NOMO-1 (cell line): Measurements from ENCODE around the gene PPP2R3A.
"Not testable (repeated sequence)": the region's sequence is repeated elsewhere in the genome, so short reads cannot be mapped to it uniquely, and the experiment has no call there.

Experiments used
- DNase-seq, 2 experiments: peaks; one replicate each; lab custom pipeline; 2025; ENCODE audit not compliant: unreplicated experiment in 2 of 2; lab: John Stamatoyannopoulos, UW

The PPP2R3A gene

GRCh38 chr3:135965506-135966270 lies at the start of gene PPP2R3A:
PPP2R3A (plus strand) TSS chr3:135965728; CDS start chr3:136001499, 35,771 bp downstream.
- peak; percentile 65 to 85 for DNase-seq

- peak; percentile 16 to 36 for DNase-seq
Measured at GRCh38 chr3:135916310-135916709, 49.2 kb upstream of the PPP2R3A start.

GRCh38 chr3:135917076-135917475 lies 48.5 kb upstream of the PPP2R3A start:
- DNase-seq, result no peak

- DNase-seq, result no peak
Measured at GRCh38 chr3:135917927-135918597, 47.5 kb upstream of the PPP2R3A start.

GRCh38 chr3:135918600-135918999 lies 46.9 kb upstream of the PPP2R3A start:
- DNase-seq, result peak in 1 of 2 experiments; percentile 16

- DNase-seq, result no peak
Measured at GRCh38 chr3:135920275-135920674, 45.3 kb upstream of the PPP2R3A start.

- DNase-seq, result no peak
Measured at GRCh38 chr3:135922903-135923250, 42.7 kb upstream of the PPP2R3A start.

- no peak for DNase-seq
Measured at GRCh38 chr3:135924506-135924905, 41.0 kb upstream of the PPP2R3A start.

- no peak for DNase-seq
Measured at GRCh38 chr3:135926664-135927063, 38.9 kb upstream of the PPP2R3A start.

GRCh38 chr3:135927155-135927554 lies 38.4 kb upstream of the PPP2R3A start:
- no peak for DNase-seq

GRCh38 chr3:135929670-135930069 lies 35.9 kb upstream of the PPP2R3A start:
- DNase-seq, result no peak

- no peak for DNase-seq
Measured at GRCh38 chr3:135930255-135930654, 35.3 kb upstream of the PPP2R3A start.

- DNase-seq, result not testable (repeated sequence)
Measured at GRCh38 chr3:135935171-135935570, 30.4 kb upstream of the PPP2R3A start.

GRCh38 chr3:135937766-135938165 lies 27.8 kb upstream of the PPP2R3A start:
- DNase-seq, result peak in 1 of 2 experiments; percentile 13

GRCh38 chr3:135944831-135945230 lies 20.7 kb upstream of the PPP2R3A start:
- DNase-seq, result no peak

- no peak for DNase-seq
Measured at GRCh38 chr3:135950941-135951340, 14.6 kb upstream of the PPP2R3A start.

GRCh38 chr3:135964160-135964955 lies 1.2 kb upstream of the PPP2R3A start:
- DNase-seq, result no peak

- no peak for DNase-seq
Measured at GRCh38 chr3:135965129-135965505, 411 bp upstream of the PPP2R3A start.

- no peak for DNase-seq
Measured at GRCh38 chr3:135966271-135966961, 888 bp downstream of the PPP2R3A start.

GRCh38 chr3:135966962-135967274 lies 1.4 kb downstream of the PPP2R3A start:
- no peak for DNase-seq

GRCh38 chr3:135967867-135968266 lies 2.3 kb downstream of the PPP2R3A start:
- DNase-seq, result no peak
